Breast epithelium (tissue), 3 donors: ENCODE results near the gene ARHGAP18.

Source experiments
- POLR2AphosphoS5 ChIP-seq, 3 donors: sonication (generic); formaldehyde crosslinking; IDR thresholded peaks; one replicate each; pipeline ENCODE4 v1.6.1; 2017; ENCODE audit warnings: antibody characterized with exemption in 3 of 3
- TF ChIP-seq, protein P1 (sequence below), 3 donors: fragments of 450-650 bp; IDR thresholded peaks; one replicate each; pipeline ENCODE4 v1.5.1; 2016 to 2017; ENCODE audit warnings: antibody characterized with exemption in 3 of 3, mild to moderate bottlenecking in 3 of 3, moderate library complexity in 3 of 3

- TF ChIP-seq, protein P1, sequence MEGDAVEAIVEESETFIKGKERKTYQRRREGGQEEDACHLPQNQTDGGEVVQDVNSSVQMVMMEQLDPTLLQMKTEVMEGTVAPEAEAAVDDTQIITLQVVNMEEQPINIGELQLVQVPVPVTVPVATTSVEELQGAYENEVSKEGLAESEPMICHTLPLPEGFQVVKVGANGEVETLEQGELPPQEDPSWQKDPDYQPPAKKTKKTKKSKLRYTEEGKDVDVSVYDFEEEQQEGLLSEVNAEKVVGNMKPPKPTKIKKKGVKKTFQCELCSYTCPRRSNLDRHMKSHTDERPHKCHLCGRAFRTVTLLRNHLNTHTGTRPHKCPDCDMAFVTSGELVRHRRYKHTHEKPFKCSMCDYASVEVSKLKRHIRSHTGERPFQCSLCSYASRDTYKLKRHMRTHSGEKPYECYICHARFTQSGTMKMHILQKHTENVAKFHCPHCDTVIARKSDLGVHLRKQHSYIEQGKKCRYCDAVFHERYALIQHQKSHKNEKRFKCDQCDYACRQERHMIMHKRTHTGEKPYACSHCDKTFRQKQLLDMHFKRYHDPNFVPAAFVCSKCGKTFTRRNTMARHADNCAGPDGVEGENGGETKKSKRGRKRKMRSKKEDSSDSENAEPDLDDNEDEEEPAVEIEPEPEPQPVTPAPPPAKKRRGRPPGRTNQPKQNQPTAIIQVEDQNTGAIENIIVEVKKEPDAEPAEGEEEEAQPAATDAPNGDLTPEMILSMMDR (IDR thresholded peaks at IDR 0.05): no peak
- no peak for TF ChIP-seq POLR2AphosphoS5 (IDR thresholded peaks at IDR 0.05)
Measured at GRCh38 chr6:129576456-129576855, 133.5 kb downstream of the ARHGAP18 start.
